Astrocyte of the spinal cord (primary cell): ENCODE data around the gene SLC9A8.
A peak's percentile ranks its signal among the peaks of the same experiment; 100 is the strongest.

Source experiments
- DNase-seq: peaks from one replicate; pipeline ENCODE4 v3.0.0; 2011; ENCODE audit warnings: low read depth, low spot score
- H3K4me3 ChIP-seq: 2 replicates; pipeline ENCODE4 v1.5.1; 2011; ENCODE audit warnings: low read depth, mild to moderate bottlenecking, low read length, moderate library complexity
- CTCF ChIP-seq: IDR thresholded peaks from 2 replicates; pipeline ENCODE4 v1.5.1; 2012; ENCODE audit warnings: low read depth, mild to moderate bottlenecking, low read length, inconsistent platforms
- in situ Hi-C: cut with HindIII; loops from 2 replicates; pipeline ENCODE4 v1.10.0; 2017; ENCODE audit warnings: low sequenced_read_pairs

The SLC9A8 gene

GRCh38 chr20:49812507-49813304, at the start of gene SLC9A8:
SLC9A8 (plus strand) TSS chr20:49812828; CDS start chr20:49812923, 95 bp downstream.
- TF ChIP-seq CTCF = peak; percentile 40
- in situ Hi-C loops = no loop called here
- DNase-seq = peak; percentile 86
- H3K4me3 ChIP-seq = peak within 1 kb of the TSS; percentile 87

- in situ Hi-C loops = no loop called here
- TF ChIP-seq CTCF = no peak
- DNase-seq = no peak
- no peak overlapping the region for H3K4me3 ChIP-seq
Measured at GRCh38 chr20:49762940-49763766, 49.5 kb upstream of the SLC9A8 start.

GRCh38 chr20:49765413-49765736, 47.3 kb upstream of the SLC9A8 start:
- in situ Hi-C loops = no loop called here
- no peak for DNase-seq
- TF ChIP-seq CTCF = no peak
- H3K4me3 ChIP-seq = no peak overlapping the region

GRCh38 chr20:49765846-49766541, 46.6 kb upstream of the SLC9A8 start:
- DNase-seq = no peak
- no peak overlapping the region for H3K4me3 ChIP-seq
- in situ Hi-C loops = no loop called here
- TF ChIP-seq CTCF = no peak

GRCh38 chr20:49766979-49767521, 45.6 kb upstream of the SLC9A8 start:
- in situ Hi-C loops = no loop called here
- TF ChIP-seq CTCF = no peak
- H3K4me3 ChIP-seq = no peak overlapping the region
- DNase-seq = no peak
